CD4-positive, alpha-beta T cell treated with Interleukin-21 for 1 hour (primary cell): ENCODE data around the gene SUMF1.

ENCODE experiments used
- DNase-seq: peaks from one replicate; pipeline ENCODE4 v3.0.0-alpha.2; 2020

SUMF1 gene

DNA sequence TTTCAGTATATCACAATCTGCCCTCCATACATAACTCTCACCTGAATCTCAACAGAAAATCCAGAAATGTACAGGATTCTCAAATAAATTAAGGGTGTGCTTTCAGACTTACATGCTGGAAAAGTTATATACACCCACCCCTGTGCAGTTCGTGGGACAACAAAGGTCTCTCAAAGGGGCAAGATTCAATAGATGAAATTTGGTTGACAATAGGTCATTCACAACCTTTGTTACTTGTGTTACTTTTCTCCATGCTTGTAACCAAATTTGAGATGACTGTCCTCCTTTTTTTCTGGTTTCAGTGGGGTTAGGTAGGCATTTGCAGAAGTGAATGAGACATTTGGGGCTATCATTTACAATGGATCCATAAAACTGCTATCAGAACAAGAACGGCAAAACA lies 91.2 kb downstream of the SUMF1 start:
- DNase-seq: no peak

DNA sequence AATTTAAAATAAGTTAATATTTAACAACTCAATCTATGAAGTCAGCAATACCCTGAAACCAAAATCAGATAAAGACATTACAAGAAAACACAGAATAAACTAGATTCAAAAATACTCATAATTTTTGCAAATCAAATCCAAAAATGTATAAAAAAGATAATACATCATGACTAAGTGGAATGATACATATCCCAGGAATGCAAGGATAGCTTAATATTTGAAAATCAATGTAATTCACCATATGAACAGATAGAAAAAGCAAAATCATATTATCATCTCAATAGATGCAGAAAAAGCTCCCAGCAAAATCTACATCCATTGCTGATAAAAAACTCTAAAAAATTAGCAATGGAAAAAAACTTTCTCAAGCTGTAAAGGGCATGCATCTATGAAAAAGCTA lies 93.4 kb downstream of the SUMF1 start:
- DNase-seq: no peak

DNA sequence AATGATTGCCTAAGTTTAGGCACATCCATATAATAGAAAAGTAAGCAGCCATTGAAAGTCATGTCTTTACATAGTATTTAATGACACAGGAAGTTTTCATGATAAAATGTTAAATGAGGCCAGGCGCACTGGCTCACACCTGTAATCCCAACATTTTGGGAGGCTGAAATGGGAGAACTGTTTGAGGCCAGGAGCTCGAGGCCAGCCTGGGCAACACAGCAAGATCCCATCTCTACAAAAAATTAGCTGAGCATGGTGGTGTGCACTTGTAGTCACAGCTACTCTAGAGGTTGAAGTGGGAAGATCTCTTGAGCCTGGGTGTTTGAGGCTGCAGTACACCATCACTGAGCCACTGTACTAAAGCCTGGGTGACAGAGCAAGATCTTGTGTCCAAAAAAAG lies 104.5 kb downstream of the SUMF1 start:
- no peak for DNase-seq

DNA sequence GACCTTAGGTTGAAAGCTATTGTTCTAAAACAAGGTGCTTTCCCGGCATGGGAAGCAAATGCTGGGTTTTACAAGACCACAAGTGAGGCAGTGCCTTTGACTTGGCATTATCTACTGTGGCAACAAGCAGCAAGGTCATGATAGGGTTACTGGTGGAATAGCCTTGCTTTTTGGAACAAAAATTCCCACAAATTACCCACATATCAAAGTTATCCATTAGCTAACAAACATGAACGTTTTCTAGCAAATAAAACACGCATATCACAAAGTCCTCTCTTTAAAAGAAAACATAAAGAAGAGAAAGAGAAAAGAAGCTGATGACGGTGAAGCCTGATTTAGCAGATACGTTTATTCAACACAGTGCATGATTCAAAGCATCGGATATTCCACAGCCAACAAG lies 106.3 kb downstream of the SUMF1 start:
- DNase-seq: no peak

DNA sequence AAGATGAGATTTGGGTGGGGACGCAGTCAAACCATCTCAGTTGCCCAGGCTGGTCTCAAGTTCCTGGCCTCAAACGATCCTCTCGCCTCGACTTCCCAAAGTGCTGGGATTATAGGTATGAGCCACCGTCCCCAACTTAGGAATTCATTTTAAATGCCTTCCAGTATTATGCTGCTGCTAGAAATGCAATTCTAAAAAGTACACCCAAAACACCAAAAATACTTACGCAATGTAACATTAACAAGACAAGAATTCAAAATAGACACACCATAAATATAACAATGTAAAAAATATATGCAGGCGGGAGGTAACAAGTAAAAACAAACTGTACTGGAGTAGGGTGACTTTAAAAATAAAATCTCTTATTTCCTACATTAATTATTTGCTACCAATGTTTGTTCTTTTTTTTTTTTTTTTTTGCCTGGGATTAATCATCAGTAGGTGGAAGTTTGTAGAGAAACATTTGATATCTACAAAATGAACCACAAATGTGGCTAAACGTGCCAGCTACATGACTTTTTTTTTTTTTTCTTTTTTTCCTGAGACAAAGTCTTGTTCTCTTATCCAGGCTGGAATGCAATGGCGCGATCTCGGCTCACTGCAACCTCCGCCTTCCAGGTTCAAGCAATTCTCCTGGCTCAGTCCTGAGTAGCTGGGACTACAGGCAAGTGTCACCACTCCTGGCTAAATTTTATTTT lies 107.1 kb downstream of the SUMF1 start:
- DNase-seq: no peak

DNA sequence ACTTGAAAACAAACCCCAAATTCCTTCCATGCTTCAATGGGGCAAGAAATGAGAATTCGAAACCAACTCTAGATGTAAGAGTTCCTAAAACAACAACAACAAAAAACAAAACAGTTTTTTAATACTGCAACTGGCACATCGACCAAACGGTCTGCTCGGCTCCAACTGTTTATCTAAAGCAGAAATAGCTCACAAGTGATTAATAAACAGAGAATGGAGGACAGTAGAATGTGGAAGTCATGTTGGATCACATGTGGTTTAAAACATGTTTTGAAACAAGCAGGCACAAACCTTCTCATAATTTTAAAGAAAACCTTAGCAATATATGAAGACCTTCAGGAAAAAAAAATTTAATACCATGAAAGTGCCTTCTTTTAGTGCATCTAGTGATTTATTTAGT lies 108.8 kb downstream of the SUMF1 start:
- DNase-seq: no peak

DNA sequence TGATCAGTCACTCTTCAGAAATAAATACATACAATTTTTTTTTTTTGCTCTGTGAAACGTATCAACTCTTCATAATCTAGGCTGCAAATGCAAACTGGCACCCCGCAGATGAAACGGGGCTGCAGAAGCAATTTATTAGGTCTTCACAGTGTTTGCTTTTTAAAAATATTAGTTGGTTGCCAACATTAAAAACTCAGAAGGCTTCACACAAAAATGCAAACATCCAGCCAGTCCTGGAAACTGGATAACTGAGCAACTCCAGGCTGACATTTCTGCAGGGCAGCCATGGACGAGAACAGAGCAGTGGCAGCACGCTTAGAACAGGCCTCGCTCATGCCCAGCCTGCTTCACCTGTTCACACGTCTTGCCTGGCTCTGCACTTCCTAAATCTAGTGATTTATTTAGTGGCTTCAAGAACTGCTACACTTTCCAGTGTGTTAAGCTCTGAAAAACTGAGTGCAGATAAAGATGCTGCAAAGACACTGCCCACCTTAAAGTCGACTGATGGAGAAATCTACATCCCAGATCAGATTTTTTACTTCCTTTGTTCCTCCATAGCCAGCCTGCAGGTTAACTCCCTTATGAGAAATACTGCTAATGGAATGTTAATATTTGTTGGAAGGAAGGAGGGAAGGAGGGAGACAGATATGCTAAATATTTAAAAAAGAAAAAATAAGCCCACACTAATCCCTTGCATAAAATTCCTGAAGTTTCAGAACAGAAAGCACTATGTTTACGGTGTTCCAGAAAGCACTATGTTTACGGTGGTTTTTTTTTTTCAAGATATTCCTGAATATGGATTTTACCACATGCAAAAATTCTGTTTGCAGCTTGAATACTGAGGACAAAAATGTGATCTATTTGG lies 110.3 kb downstream of the SUMF1 start:
- no peak for DNase-seq

DNA sequence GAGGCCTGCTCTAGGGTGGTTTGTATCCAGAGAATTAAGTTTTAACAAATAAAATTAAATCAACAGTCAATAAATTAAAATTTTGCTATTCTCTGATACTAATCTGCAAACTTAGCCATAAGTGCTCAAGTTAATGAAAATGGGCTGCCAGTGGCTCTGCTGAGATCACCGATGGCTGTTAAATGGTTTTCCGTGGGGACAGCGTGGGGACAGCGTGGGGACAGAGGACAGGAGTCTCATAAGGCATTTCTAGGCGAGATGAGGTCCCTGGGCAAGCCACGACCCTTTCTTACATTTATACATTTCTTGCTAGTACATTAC lies 110.9 kb downstream of the SUMF1 start:
- DNase-seq: no peak

DNA sequence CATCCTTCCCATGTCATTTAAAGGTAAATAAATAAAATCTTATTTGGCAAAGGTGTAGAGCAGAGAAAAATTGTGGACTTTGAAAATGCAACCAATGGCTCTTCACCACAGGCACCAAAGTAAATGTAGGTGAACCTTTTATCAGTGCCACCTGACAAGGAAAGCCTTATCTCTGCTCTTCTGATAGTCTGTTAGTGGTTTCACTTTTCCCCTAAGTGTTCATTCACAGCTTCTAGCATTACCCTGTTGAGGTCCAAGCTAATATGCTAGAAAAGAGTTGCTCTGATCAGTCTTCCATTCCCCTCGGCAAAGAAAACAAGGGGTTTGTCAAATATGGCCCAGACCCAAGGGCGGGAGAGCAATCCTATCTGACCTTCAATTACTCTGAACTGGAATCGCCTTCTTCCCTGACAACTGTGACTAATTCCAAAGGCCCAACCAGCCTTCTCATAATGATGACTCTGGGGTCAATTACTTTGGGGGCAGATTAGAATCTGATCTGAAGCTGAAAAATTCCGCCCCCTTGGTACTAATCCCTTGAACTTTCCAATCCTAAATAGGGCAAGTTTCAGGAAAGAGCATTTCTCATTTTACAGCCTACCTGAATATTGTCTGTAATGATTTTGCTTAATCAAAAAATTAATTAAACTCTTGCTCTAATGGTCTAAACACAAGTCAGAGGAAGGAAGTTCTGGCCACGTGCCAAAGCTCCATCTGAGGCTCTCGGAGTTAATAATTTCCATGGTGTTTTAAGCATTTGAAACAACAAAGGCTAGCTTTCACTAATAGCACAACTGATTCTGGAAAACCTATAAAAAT lies 111.5 kb downstream of the SUMF1 start:
- no peak for DNase-seq

DNA sequence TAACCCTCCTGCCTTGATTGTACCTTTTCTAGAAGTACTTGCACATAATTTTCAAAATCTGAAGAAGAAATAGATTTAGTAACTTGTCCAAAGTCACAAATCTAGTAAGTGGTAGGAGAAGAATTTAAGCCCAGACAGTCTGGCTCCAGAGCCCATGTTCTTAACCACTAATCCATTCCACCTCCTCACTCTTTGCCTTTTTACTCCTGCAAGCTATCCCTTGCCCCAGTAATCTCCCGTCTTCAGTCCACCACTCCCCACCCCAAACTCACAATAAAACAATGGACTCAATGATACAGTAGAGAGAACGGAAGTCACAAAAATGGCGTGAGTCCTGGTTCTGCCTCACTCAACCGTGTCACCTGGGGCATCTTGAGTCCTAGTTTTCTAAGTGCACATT lies 115.2 kb downstream of the SUMF1 start:
- no peak for DNase-seq

DNA sequence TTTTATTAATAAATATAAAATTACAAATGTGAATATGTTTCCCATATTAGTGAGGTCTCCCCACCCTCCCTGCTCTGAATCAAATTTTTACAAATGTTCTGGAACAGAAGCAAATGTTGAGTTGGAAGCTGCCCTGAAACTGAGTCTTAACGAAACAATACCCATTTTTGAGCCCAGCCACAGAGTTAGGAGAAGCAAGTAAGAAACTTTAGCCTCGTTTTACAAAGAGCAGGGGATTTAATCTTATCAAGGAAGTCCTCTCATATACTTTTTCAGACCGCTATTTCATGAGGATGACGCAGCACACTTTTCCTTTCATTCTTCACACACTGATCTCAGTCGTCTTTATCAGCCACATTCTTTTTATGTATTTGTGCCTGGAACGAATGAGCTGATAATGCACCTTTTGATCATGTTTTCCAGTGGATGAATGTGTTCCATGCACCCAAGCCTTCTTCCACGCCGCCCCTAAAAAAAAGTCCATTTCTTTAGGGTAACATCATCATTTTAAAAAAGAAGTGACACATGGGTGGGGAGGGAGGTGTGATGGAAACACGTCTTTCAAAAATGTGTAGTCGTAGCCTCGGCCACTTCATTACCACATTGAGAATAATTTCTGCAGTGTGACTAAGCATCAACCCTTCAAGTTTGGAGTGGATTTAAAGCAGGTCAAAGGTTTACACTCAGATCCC lies 115.8 kb downstream of the SUMF1 start:
- DNase-seq: no peak

DNA sequence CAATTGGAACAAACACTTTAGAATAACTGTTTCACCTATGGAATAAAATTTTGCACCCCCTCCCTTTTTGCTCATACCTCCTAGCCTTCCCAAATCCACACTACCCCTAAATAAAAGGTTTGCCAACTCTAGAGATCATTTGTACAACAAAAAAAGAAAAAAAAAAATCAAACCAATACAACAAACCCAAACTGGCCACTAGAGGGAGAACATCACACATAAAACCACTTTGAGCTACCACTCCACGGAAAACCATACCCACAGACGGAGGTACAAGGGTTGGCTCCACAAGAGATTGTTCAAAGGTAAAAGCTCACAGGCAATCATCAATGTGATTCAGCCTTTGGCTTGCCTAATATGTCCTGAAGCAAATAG lies 116.3 kb downstream of the SUMF1 start:
- DNase-seq: peak; percentile 66

DNA sequence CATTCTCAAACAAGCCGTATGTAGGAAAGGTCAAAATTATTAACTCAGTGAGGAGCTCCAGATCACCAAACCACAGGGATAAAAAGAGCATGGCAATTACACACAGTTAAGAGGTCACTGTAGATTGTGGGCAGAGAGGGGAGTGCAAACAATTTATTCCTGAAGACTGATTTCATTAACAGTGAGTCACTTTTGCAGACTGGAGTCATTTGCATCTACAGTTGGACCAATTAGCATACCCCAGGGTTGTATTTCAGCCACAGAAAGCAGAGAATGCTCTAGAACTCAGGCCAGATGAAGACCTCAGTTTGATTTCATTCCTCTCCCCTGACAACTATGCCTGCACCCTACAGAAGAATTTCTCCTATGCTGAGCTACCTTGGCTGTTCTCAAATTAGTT lies 123.8 kb downstream of the SUMF1 start:
- DNase-seq: no peak

DNA sequence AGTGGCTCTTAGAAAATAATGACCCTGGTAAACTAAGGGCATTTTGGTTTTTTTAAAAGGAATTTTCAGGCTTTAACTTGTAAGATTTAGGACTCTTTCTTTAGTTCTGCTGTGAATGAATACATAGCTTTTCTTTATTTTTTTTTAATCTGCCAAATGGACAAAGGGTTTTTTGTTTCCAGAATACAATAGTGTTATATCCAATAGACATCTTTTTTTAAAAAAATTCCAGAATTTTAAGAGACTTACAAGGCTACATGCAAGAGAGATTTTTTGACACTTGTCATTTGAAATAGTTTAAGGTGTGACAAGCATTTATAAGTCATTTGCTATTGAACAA lies 125.8 kb downstream of the SUMF1 start:
- DNase-seq: no peak

DNA sequence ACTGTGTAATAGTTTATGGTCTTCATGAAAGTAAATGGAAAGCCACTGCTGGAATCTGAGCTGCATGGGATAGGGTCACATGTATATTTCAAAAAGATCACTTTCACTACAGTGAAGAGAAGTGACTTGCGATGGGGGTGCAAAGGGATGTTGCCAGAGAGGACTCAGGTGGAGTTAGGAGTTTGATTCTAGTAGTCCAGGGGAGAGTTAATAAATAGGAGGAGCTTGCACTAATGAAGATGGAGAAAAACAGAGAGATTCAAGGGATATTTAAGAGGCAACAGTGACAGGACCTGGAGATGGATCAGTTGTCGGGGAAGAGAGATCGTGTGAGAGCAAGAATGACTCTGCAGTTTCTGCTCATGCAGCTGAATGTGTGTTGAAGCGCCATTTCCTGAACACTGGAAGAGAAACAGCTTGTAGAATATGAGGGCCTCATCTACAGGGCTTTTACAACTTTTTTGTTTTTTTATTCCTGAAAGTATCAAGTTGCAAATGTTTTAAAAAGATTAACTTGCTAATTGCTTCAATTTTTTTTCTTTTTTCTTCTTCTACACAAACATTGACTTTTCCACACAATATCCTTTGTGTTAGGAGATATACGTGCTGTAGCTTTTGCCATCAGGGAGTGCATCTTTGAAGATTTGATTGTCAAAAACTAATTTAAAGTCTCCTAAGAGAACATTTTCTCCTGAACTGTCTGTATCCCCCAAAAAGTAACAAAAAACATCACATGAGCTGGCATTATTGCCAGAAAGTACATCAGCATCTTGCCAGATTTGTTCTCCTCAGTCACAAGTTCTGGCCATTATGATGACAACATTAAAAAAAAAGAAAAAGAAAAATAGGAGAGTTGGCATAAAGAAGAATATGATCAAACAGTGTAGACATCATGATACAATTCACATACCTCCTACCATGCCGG lies 126.4 kb downstream of the SUMF1 start:
- no peak for DNase-seq

DNA sequence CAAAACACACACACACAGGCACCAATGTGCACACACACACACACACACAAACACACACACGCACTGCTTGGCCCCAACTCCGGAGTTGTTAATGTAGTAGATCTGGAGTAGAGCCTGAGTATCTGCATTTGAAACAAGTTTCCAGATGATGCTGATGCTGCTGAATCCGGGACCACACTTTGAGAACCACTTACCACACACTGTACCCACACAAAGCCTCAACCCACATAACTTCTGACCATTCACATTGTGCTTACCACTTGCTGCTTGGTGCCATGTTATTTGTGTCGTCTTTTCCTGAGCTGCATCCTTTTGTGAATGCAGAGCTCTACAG lies 127.0 kb downstream of the SUMF1 start:
- DNase-seq: no peak

DNA sequence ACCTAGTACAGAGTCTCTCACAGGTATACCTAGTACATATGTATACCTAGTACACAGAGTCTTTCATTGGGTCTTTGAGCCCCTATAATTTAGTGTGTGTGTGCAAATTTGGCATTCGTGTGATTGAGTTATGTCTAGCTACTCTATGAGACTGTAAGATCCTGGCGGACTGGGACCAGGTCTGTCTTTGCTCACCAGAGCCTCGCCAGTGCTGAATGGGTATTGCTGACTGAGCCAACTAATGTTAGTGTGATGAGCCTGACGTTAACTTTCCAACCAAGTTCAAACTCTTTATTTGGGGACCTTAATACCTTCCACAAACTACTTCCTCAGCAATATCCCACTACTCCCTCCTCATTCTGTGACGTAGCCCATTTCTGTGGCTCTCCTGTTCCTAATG lies 128.3 kb downstream of the SUMF1 start:
- no peak for DNase-seq

DNA sequence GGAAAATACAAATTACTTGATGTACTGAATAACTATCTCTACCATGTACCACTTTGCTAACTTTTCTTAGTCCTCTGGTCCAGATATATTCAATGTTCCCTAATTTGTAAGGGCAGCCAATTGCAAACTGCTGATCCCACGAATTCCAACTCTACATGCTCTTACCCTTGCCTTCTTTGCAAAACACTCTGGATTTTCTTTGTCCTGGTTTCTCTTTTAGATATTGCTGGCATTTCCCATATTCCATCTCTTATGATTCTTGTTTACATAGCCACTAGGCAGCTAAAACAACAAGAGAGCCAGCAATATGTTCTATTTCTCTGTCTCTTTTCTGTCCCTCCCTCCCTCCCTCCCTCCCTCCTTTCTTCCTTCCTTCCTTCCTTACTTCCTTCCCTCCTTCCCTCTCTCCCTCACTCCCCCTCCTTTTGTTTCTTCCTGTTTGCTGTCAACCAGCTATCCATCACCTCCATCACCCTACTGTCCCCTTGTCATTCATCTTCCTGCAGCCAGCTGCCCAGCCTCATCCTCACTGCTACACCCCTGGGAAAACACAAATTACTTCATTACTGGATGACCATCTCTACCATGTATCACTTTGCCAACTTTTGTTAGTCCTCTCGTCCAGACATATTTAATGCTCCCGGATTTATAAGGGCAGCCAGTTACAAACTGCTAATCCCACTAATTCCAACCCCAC lies 130.1 kb downstream of the SUMF1 start:
- DNase-seq: no peak

DNA sequence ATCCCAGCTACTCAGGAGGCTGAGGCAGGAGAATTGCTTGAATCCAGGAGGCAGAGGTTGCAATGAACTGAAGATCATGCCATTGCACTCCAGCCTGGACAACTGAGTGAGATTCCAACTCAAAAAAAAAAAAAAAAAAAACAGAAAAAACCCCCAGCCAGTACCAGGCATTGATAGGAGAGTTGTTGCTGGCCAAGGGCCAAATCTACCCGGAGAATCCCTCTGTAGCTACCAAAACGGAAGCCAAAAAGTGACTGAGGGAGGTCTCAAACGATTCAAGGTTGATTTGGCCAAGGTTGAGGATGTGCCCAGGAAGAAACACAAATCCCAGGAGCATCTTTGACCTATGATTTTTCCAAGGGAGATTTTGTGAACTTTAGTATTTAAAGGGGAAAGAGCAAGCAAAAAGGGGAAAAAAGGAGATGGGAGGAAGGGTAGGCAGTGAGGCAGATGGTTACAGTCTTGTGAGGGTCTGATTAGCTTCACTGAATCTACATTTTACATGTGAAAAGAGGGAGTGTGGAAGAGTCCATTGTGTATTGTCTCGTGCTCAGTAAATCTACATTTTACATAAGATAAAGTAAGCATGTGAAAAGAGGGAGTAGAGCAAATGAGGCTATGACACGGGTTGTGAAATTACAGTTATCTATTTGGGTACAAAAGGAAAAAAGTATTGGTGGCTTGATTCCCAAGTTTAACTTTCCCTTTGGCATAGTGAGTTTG lies 131.1 kb downstream of the SUMF1 start:
- DNase-seq: no peak

DNA sequence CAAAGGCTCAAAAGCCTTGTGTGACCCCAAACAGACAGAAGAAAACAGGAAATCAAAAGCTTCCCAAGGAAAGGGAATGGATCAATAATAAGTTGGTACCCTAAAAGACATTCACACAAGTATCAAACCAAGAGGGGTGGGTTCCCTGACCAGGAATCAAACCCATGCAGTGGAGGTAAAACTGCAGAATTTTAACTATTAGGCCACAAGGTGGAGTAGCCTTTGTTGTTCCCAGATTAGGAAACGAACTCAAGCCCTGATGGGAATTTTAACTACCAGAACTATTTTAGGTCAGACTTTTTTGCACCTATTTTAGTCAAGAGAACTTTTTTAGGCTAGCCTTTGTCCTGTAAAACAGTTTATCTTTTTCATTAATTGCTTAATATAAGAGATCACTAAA lies 132.5 kb downstream of the SUMF1 start:
- DNase-seq: no peak

DNA sequence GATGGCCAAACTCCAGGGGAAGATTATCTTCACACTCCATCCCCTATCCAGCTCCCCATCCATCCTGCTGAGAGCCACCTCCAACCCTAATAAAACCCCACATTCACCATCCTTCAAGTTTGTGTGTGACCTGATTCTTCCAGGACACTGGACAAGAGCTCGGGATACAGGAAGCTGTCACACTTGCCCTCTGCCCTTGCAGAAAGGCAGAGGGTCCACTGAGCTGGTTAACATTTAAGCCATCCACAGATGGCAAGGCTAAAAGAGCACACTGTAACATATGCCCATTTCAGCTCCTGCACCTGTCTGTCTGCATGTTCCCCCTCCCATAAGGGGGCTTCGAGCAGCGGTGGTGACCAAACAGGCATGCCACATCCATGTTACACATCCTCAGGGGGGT lies 134.1 kb downstream of the SUMF1 start:
- no peak for DNase-seq
